HL-60 (cell line): ENCODE measurements around the gene OSBPL10.

Source experiments
- DNase-seq, 2 experiments: peaks; one replicate each; pipeline ENCODE4 v3.0.0-alpha.2; 2010 to 2020; ENCODE audit warnings: low read depth in 1 of 2, low spot score in 1 of 2
- H3K27ac ChIP-seq: fragments of 250-450 bp; sonication (Bioruptor Pico); replicated peaks from 2 replicates; pipeline ENCODE4 v1.5.1; 2020; ENCODE audit warnings: mild to moderate bottlenecking, moderate library complexity
- H3K27me3 ChIP-seq: fragments of 250-450 bp; sonication (Bioruptor Pico); 2 replicates; pipeline ENCODE4 v1.5.1; 2021; ENCODE audit warnings: mild to moderate bottlenecking, moderate library complexity; ENCODE audit not compliant: insufficient read depth, poor library complexity, severe bottlenecking
- H3K4me3 ChIP-seq: replicated peaks from 2 replicates; pipeline ENCODE4 v1.5.1; 2011; ENCODE audit warnings: mild to moderate bottlenecking, control low read depth, low read length; ENCODE audit not compliant: insufficient read depth
- GABPA ChIP-seq: IDR thresholded peaks from 2 replicates; pipeline ENCODE4 v1.6.1; 2012; ENCODE audit warnings: low read depth
- POLR2AphosphoS5 ChIP-seq: IDR thresholded peaks from 2 replicates; pipeline ENCODE4 v1.6.1; 2012; ENCODE audit warnings: low read depth
- SPI1 ChIP-seq: IDR thresholded peaks from 2 replicates; pipeline ENCODE4 v1.6.1; 2012; ENCODE audit warnings: low read depth, mild to moderate bottlenecking, borderline replicate concordance
- TF ChIP-seq, protein P1 (sequence below): IDR thresholded peaks from 2 replicates; pipeline ENCODE4 v1.6.1; 2012; ENCODE audit warnings: low read depth; ENCODE audit not compliant: insufficient replicate concordance
- TF ChIP-seq, protein P2 (sequence below): IDR thresholded peaks from one replicate; pipeline ENCODE4 v1.5.1; 2011; ENCODE audit warnings: low read length, control low read depth, inconsistent platforms; ENCODE audit not compliant: insufficient read depth

The OSBPL10 gene

DNA sequence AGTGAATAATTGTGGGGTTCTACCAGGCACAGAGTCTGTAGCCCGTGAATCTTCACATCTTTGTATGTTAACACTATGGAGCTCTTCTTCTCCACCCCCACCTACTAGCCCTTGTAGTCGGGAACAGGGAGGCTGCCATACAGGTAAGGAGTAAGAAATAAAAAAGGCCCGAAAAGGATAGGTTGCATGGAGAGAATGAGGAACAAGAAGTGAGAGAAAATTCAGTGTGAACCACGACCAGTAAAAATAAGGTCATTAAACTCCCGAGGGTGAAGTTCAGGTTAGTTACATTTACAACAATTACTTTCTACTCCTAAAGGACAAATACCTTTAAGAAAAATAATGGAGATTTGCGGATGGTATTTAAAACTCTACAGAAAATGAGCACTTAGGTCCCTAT lies 53.3 kb downstream of the OSBPL10 start:
- Histone ChIP-seq H3K27me3 (no peaks in the 10 kb centered on the region), H3K4me3 (no peak overlapping the region), H3K27ac (no peak overlapping the region)
- TF ChIP-seq, protein P1, sequence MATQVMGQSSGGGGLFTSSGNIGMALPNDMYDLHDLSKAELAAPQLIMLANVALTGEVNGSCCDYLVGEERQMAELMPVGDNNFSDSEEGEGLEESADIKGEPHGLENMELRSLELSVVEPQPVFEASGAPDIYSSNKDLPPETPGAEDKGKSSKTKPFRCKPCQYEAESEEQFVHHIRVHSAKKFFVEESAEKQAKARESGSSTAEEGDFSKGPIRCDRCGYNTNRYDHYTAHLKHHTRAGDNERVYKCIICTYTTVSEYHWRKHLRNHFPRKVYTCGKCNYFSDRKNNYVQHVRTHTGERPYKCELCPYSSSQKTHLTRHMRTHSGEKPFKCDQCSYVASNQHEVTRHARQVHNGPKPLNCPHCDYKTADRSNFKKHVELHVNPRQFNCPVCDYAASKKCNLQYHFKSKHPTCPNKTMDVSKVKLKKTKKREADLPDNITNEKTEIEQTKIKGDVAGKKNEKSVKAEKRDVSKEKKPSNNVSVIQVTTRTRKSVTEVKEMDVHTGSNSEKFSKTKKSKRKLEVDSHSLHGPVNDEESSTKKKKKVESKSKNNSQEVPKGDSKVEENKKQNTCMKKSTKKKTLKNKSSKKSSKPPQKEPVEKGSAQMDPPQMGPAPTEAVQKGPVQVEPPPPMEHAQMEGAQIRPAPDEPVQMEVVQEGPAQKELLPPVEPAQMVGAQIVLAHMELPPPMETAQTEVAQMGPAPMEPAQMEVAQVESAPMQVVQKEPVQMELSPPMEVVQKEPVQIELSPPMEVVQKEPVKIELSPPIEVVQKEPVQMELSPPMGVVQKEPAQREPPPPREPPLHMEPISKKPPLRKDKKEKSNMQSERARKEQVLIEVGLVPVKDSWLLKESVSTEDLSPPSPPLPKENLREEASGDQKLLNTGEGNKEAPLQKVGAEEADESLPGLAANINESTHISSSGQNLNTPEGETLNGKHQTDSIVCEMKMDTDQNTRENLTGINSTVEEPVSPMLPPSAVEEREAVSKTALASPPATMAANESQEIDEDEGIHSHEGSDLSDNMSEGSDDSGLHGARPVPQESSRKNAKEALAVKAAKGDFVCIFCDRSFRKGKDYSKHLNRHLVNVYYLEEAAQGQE = no peak
- no peak for TF ChIP-seq SPI1
- TF ChIP-seq POLR2AphosphoS5 = no peak
- DNase-seq = no peak

DNA sequence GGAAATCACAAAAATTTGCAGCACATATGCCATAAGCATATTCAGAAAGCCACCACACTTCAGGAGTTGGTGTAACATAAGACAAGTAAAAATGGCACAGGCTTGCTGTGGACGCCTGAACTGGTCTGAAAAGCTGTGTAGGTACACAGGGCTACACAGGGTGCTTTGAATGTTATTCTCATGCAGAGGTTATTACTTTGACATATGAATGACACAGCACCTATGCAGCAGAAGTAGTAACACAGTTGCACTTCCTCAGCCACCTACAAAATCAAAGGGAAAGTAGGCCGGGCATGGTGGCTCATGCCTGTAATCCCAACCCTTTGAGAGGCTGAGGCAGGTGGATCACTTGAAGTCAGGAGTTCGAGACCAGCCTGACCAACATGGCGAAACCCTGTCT lies 54.5 kb downstream of the OSBPL10 start:
- Histone ChIP-seq H3K27ac (no peak overlapping the region), H3K4me3 (no peak overlapping the region), H3K27me3 (no peaks in the 10 kb centered on the region)
- no peak for DNase-seq
- TF ChIP-seq POLR2AphosphoS5 (no peak), SPI1 (no peak), GABPA (no peak)
- TF ChIP-seq, protein P1 = no peak
- TF ChIP-seq, protein P2, sequence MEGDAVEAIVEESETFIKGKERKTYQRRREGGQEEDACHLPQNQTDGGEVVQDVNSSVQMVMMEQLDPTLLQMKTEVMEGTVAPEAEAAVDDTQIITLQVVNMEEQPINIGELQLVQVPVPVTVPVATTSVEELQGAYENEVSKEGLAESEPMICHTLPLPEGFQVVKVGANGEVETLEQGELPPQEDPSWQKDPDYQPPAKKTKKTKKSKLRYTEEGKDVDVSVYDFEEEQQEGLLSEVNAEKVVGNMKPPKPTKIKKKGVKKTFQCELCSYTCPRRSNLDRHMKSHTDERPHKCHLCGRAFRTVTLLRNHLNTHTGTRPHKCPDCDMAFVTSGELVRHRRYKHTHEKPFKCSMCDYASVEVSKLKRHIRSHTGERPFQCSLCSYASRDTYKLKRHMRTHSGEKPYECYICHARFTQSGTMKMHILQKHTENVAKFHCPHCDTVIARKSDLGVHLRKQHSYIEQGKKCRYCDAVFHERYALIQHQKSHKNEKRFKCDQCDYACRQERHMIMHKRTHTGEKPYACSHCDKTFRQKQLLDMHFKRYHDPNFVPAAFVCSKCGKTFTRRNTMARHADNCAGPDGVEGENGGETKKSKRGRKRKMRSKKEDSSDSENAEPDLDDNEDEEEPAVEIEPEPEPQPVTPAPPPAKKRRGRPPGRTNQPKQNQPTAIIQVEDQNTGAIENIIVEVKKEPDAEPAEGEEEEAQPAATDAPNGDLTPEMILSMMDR = no peak

DNA sequence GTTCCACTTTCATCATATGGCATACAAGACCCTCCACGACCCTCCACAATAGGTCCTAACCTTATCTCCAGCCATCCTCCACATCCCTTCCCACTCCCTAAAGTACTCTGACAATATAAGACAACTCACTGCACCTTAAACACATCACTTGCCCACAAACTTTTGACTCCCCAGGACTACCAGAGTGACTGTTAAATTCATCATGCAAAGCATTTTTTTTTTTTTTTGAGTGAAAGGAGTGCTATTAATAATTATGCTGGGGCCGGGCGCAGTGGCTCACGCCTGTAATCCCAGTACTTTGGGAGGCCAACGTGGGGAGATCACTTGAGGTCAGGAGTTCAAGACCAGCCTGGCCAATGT lies 55.8 kb downstream of the OSBPL10 start:
- Histone ChIP-seq H3K27ac (no peak overlapping the region), H3K4me3 (no peak overlapping the region), H3K27me3 (no peaks in the 10 kb centered on the region)
- TF ChIP-seq, protein P1 = no peak
- no peak for TF ChIP-seq POLR2AphosphoS5
- TF ChIP-seq GABPA = no peak
- TF ChIP-seq, protein P2 = no peak
- no peak for TF ChIP-seq SPI1
- no peak for DNase-seq
